ENCODE results near the gene CALCOCO2. TPM values are rescaled to one million over a fixed set of nuclear protein-coding genes. Genes with fewer than 3 reads are reported as not detected.

CALCOCO2 gene
- total and polyA plus RNA-seq, 2 of the 13 experiments (the other 11 are each of a cell fraction or from before 2014, with no cell fraction given): 72.9 to 111 TPM

- TF ChIP-seq ZNF530 (CRISPR knock-in tag; IDR thresholded peaks at IDR 0.05; ENCODE audit: low read depth): no peak
- TF ChIP-seq ZBTB20 (CRISPR knock-in tag; IDR thresholded peaks at IDR 0.05; ENCODE audit: borderline replicate concordance, low read depth): peak; percentile 92
- TF ChIP-seq RFXANK (CRISPR knock-in tag; IDR thresholded peaks at IDR 0.05): no peak
- TF ChIP-seq ZNF746 (CRISPR knock-in tag; IDR thresholded peaks at IDR 0.05): no peak
- peak; percentile 97 for TF ChIP-seq ZNF318 (CRISPR knock-in tag; IDR thresholded peaks at IDR 0.05)
- TF ChIP-seq ZBTB1 (CRISPR knock-in tag; IDR thresholded peaks at IDR 0.05; ENCODE audit: borderline replicate concordance): peak; percentile 75
- TF ChIP-seq ZNF577 (CRISPR knock-in tag; IDR thresholded peaks at IDR 0.05; ENCODE audit: borderline replicate concordance, low read depth): no peak
- no peak for TF ChIP-seq PRPF4 (IDR thresholded peaks at IDR 0.05; ENCODE audit: low read depth, low read length, poor library complexity, severe bottlenecking)
- peak; percentile 97 for TF ChIP-seq ERF (CRISPR knock-in tag; IDR thresholded peaks at IDR 0.05)
- TF ChIP-seq ZNF552 (CRISPR knock-in tag; IDR thresholded peaks at IDR 0.05; ENCODE audit: borderline replicate concordance): no peak
- TF ChIP-seq CHD4 (IDR thresholded peaks at IDR 0.05; ENCODE audit: borderline replicate concordance, low read length): no peak
- TF ChIP-seq ZBTB7B (CRISPR knock-in tag; IDR thresholded peaks at IDR 0.05): peak; percentile 57; the same call in 1 of the 2 replicates
- peak; percentile 75 for TF ChIP-seq ATF5 (CRISPR knock-in tag; IDR thresholded peaks at IDR 0.05; ENCODE audit: low read depth)
- peak; percentile 87; the same call in 1 of the 2 replicates for TF ChIP-seq AKAP8 (CRISPR knock-in tag; IDR thresholded peaks at IDR 0.05)
- peak; percentile 26; the same call in 1 of the 2 replicates for TF ChIP-seq STAT5B (CRISPR knock-in tag; IDR thresholded peaks at IDR 0.05)
- TF ChIP-seq ZNF354B (CRISPR knock-in tag; IDR thresholded peaks at IDR 0.05): no peak
- no peak for TF ChIP-seq NPAS2 (CRISPR knock-in tag; IDR thresholded peaks at IDR 0.05; ENCODE audit: borderline replicate concordance)
- no peak for TF ChIP-seq TOE1 (CRISPR knock-in tag; IDR thresholded peaks at IDR 0.05)
- 0 out of 2 replicates have a peak, but pooled peaks have one; percentile 38 for TF ChIP-seq FOXM1 (CRISPR knock-in tag; IDR thresholded peaks at IDR 0.05)
- peak; percentile 74 for TF ChIP-seq ZNF678 (CRISPR knock-in tag; IDR thresholded peaks at IDR 0.05)
- peak; percentile 96 for TF ChIP-seq MAZ (IDR thresholded peaks at IDR 0.05; ENCODE audit: borderline replicate concordance, low read depth, low read length)
- TF ChIP-seq MAZ (CRISPR knock-in tag; IDR thresholded peaks at IDR 0.05; ENCODE audit: low read depth): peak; percentile 98
Observed at GRCh38 chr17:48908047-48908843, 77.4 kb downstream of the CALCOCO2 start, which contains the start of gene UBE2Z (continued).
